ENCODE measurements around the gene UBE2L6. TPM values are rescaled to one million over a fixed set of nuclear protein-coding genes. Genes with fewer than 3 reads are reported as not detected.

UBE2L6 gene
- total and polyA plus RNA-seq, 2 of the 4 experiments (the other 2 are of a cell fraction) = 37.5 to 46.7 TPM

- Histone ChIP-seq H4K5ac (ENCODE audit: low read depth, low read length) (no peak overlapping the region), H2BK5ac (ENCODE audit: low read depth, low read length, poor library complexity, severe bottlenecking) (no peak overlapping the region), H2BK20ac (ENCODE audit: low read depth, low read length) (no peak overlapping the region), H3K9me1 (ENCODE audit: insufficient read depth, low read length) (no peaks in the 10 kb centered on the region), H3K79me1 (ENCODE audit: low read depth in 1 of 2, low read length in 2 of 2) (no peaks in the 10 kb centered on the region), H3K18ac (ENCODE audit: low read depth, low read length) (no peak overlapping the region), H3K23ac (ENCODE audit: low read depth, low read length) (no peak overlapping the region), H4K8ac (ENCODE audit: low read depth in 2 of 2, low read length in 2 of 2) (no peak overlapping the region), H3K27ac (ENCODE audit: insufficient read depth, low read length) (no peak overlapping the region), H4K91ac (ENCODE audit: insufficient read depth, low read depth, low read length) (no peak overlapping the region), H2AFZ (replicated peaks; ENCODE audit: low read length, poor library complexity) (no peak overlapping the region), H3K4me3 (ENCODE audit: insufficient read depth, low read depth, low read length) (no peak overlapping the region), H3K4me2 (ENCODE audit: low read depth, low read length) (no peak overlapping the region), H3K14ac (replicated peaks; ENCODE audit: low read depth, low read length) (no peak overlapping the region), H2BK120ac (ENCODE audit: low read depth, low read length) (no peak overlapping the region), H3K4ac (ENCODE audit: low read depth, low read length) (no peak overlapping the region), H3K9ac (ENCODE audit: low read depth, low read length) (no peak overlapping the region), H2BK15ac (ENCODE audit: low read depth, low read length) (no peak overlapping the region), H3K56ac (ENCODE audit: extremely low read depth, insufficient read depth, low read length) (no peak overlapping the region), H2AK5ac (ENCODE audit: low read depth, low read length) (no peak overlapping the region), H3K4me1 (ENCODE audit: control insufficient read depth, insufficient read depth, low read length) (no peaks in the 10 kb centered on the region), H3K27me3 (ENCODE audit: control insufficient read depth, insufficient read depth, low read length) (peaks cover 21% of the 10 kb centered on the region), H4K20me1 (ENCODE audit: insufficient read depth, low read length) (no peaks in the 10 kb centered on the region), H3K9me3 (ENCODE audit: control insufficient read depth, insufficient read depth, low read length) (no peaks in the 10 kb centered on the region), H2AK9ac (replicated peaks; ENCODE audit: low read depth, low read length, poor library complexity) (no peak overlapping the region), H3K36me3 (ENCODE audit: control insufficient read depth, insufficient read depth, low read length) (no peaks in the 10 kb centered on the region)
- DNase-seq (no peak), ATAC-seq (ENCODE audit: low read depth) (no peak)
- POLR2A ChIA-PET (ENCODE audit: unreplicated experiment) = no interaction called here
- CTCF ChIA-PET = no interaction called here
- in situ Hi-C loops (cut with MboI; ENCODE audit: low sequenced_read_pairs) = no loop called here
- intact Hi-C loops (cut with micrococcal nuclease) = no loop called here
- TF ChIP-seq ELK1 (IDR thresholded peaks at IDR 0.05; ENCODE audit: borderline replicate concordance, low read depth, low read length) (no peak), RFX5 (IDR thresholded peaks at IDR 0.05; ENCODE audit: low read depth, low read length) (no peak), CTCF (conservative IDR thresholded peaks at IDR 0.05; ENCODE audit: low read depth, low read length) (no peak), MXI1 (IDR thresholded peaks at IDR 0.05; ENCODE audit: borderline replicate concordance, low read depth, low read length) (no peak)
- dilution Hi-C loops (cut with HindIII; ENCODE audit: low sequenced_read_pairs, unreplicated experiment) = no loop called here
- BruUV-seq (replicated peaks) = no TSS peak
- no CpG with 5 or more reads among the region's 3 CpGs for WGBS, 2 experiments (ENCODE audit: extremely low coverage in 2 of 2, insufficient read length in 1 of 2)
These were observed 20.7 kb upstream of the UBE2L6 start for GRCh38 chr11:57588046-57588710.

Measured in IMR-90 (cell line).